Measurements from ENCODE around the gene PPM1E. TPM values are rescaled to one million over a fixed set of nuclear protein-coding genes. Genes with fewer than 3 reads are reported as not detected.

PPM1E gene
- polyA plus RNA-seq, 4 donors = under 0.01 to 0.34 (median 0.17) TPM

Other genes with a start within 250 kb of the PPM1E start
- gene MTMR4, start 241.2 kb upstream of the PPM1E start, polyA plus RNA-seq = 10 to 100 TPM; 15.4 to 77.4 (median 20.6) TPM
- under 1 TPM in 2 of 4 donors, not detected in 2; 0.03 to 0.41 TPM for gene TEX14, start 63.8 kb upstream of the PPM1E start, polyA plus RNA-seq
- 10 to 100 TPM in 2 of 4 donors, 1 to 10 TPM in 2; 6.9 to 19.1 (median 13.5) TPM for gene RAD51C, start 63.3 kb upstream of the PPM1E start, polyA plus RNA-seq

Data from small intestine (tissue), 4 donors.